Left lung (tissue), 10 donors: ENCODE results near the gene CEP85. TPM values are rescaled to one million over a fixed set of nuclear protein-coding genes. Genes with fewer than 3 reads are reported as not detected.
A peak's percentile ranks its signal among the peaks of the same experiment; 100 is the strongest.

Source experiments
- ATAC-seq: fragments of 200-7000 bp; cut with Tn5 transposase; one replicate; pipeline ENCODE4 v1.9.1; 2020; ENCODE audit warnings: moderate library complexity
- DNase-seq, 4 donors: peaks; one replicate each; pipeline ENCODE4 v3.0.0-alpha.2; 2013 to 2020
- H3K27ac ChIP-seq, 2 donors: fragments of 200-600 bp; sonication (generic) in 1 of 2; one replicate each; pipeline versions ENCODE4 v1.5.0 to v1.8.0; 2020 to 2021
- H3K27me3 ChIP-seq, 2 donors: fragments of 200-600 bp; sonication (generic) in 1 of 2; one replicate each; pipeline versions ENCODE4 v1.5.0 to v1.8.0; 2020 to 2021
- H3K36me3 ChIP-seq, 2 donors: fragments of 200-600 bp; sonication (generic) in 1 of 2; one replicate each; pipeline versions ENCODE4 v1.5.0 to v1.8.0; 2020 to 2021
- H3K4me1 ChIP-seq, 2 donors: fragments of 200-600 bp; one replicate each; pipeline ENCODE4 v1.8.0; 2021
- H3K4me3 ChIP-seq, 2 donors: fragments of 200-600 bp; sonication (generic) in 1 of 2; one replicate each; pipeline versions ENCODE4 v1.5.0 to v1.8.0; 2020 to 2021; ENCODE audit warnings: mild to moderate bottlenecking in 1 of 2
- H3K9me3 ChIP-seq, 2 donors: fragments of 200-600 bp; sonication (generic) in 1 of 2; one replicate each; pipeline versions ENCODE4 v1.5.0 to v1.8.0; 2020 to 2021
- CTCF ChIP-seq, 2 donors: fragments of 200-600 bp; sonication (generic) in 1 of 2; IDR thresholded peaks; one replicate each; pipeline versions ENCODE4 v1.5.0 to v1.8.0; 2021; ENCODE audit warnings: antibody characterized with exemption in 2 of 2
- intact Hi-C, 2 donors: fragments of 100-400 bp; cut with DNase I; formaldehyde crosslinking; loops; one replicate each; pipeline versions ENCODE4 v1.11.2 to v1.14.2; 2022
- polyA plus RNA-seq, 6 donors: library from polyadenylated mRNA; unstranded; fragments of 120-200 nt; gene quantifications; one replicate each; pipeline ENCODE4 v1.2.1, GENCODE V29; 2013; ENCODE audit not compliant: insufficient read length in 6 of 6
- total RNA-seq, 2 donors: library from RNA; stranded (reverse); fragmentation: NEBNext Ultra II Directional; extraction: Animal tissue kit (Norgen Biotek cat#: 25700); gene quantifications; one replicate each; pipeline ENCODE4 v1.2.1, GENCODE V29; 2021
- donor health status: DM: no; HTN: yes; CAD: no.
- donor health status: DM: no; HTN: no; CAD: no.

Gene CEP85
- total and polyA plus RNA-seq, 8 donors, result 12.1 to 24.8 (median 20.9) TPM

- no peak for TF ChIP-seq CTCF (IDR thresholded peaks at IDR 0.05)
- no peak for ATAC-seq
- DNase-seq, result no peak
- no peak overlapping the region for H3K4me3 ChIP-seq
- no peaks in the 10 kb centered on the region for H3K9me3 ChIP-seq
- no peaks in the 10 kb centered on the region for H3K27me3 ChIP-seq
- intact Hi-C loops, result no loop called here
- H3K4me1 ChIP-seq, result peaks cover 0 to 16% of the 10 kb centered on the region in 2 donors
- H3K36me3 ChIP-seq, result peaks cover 0 to 24% of the 10 kb centered on the region in 2 donors
- H3K27ac ChIP-seq, result no peak overlapping the region
Observed at GRCh38 chr1:26297791-26298124, 63.8 kb downstream of the CEP85 start.

- Histone ChIP-seq H3K27me3 (no peaks in the 10 kb centered on the region), H3K4me1 (peaks cover 0 to 38% of the 10 kb centered on the region in 2 donors), H3K27ac (no peak overlapping the region), H3K4me3 (no peak overlapping the region), H3K36me3 (peaks cover 0 to 19% of the 10 kb centered on the region in 2 donors), H3K9me3 (no peaks in the 10 kb centered on the region)
- DNase-seq (no peak), ATAC-seq (no peak)
- intact Hi-C loops, result no loop called here
- TF ChIP-seq CTCF (IDR thresholded peaks at IDR 0.05), result no peak
Observed at GRCh38 chr1:26300578-26301275, 66.7 kb downstream of the CEP85 start.

GRCh38 chr1:26302733-26303405 lies 68.9 kb downstream of the CEP85 start:
- Histone ChIP-seq H3K4me1 (peaks cover 0 to 51% of the 10 kb centered on the region in 2 donors), H3K9me3 (no peaks in the 10 kb centered on the region), H3K27me3 (no peaks in the 10 kb centered on the region), H3K36me3 (no peaks in the 10 kb centered on the region), H3K27ac (no peak overlapping the region), H3K4me3 (no peak overlapping the region)
- ATAC-seq, result no peak
- TF ChIP-seq CTCF (IDR thresholded peaks at IDR 0.05), result no peak
- intact Hi-C loops, result no loop called here
- no peak for DNase-seq

- H3K4me3 ChIP-seq, result peak overlapping the region; percentile 68 to 81
- no peaks in the 10 kb centered on the region for H3K27me3 ChIP-seq
- H3K36me3 ChIP-seq, result no peaks in the 10 kb centered on the region
- no peaks in the 10 kb centered on the region for H3K9me3 ChIP-seq
- no peak for ATAC-seq
- intact Hi-C loops, result no loop called here
- no peak for DNase-seq
- H3K27ac ChIP-seq, result peak overlapping the region; percentile 69 to 90
- H3K4me1 ChIP-seq, result peaks cover 0 to 53% of the 10 kb centered on the region in 2 donors
- TF ChIP-seq CTCF (IDR thresholded peaks at IDR 0.05), result no peak
Observed at GRCh38 chr1:26305667-26306289, 71.8 kb downstream of the CEP85 start.
